HG02884 (cell line): ENCODE results near the gene TEX30.

ENCODE experiments used
- ATAC-seq: cut with Tn5 transposase; IDR thresholded peaks from one replicate; pipeline ENCODE4 v1.9.1; 2021; ENCODE audit warnings: mild to moderate bottlenecking, moderate library complexity; ENCODE audit not compliant: unreplicated experiment

TEX30 gene

GRCh38 chr13:102718746-102719145 lies 54.8 kb downstream of the TEX30 start:
- ATAC-seq, result no peak
